ENCODE results near the gene FYN. TPM values are rescaled to one million over a fixed set of nuclear protein-coding genes. Genes with fewer than 3 reads are reported as not detected.

FYN gene
- total RNA-seq, 1 experiment from 2014 or later, result 37.8 TPM

GRCh38 chr6:111689419-111689818, 183.8 kb downstream of the FYN start:
- no peaks in the 10 kb centered on the region for H3K9me3 Mint-ChIP-seq (ENCODE audit: unreplicated experiment)
- no peaks in the 10 kb centered on the region for H3K4me1 Mint-ChIP-seq (ENCODE audit: insufficient read depth, unreplicated experiment)
- intact Hi-C loops (cut with micrococcal nuclease), result no loop called here
- ChIA-PET POLR2A (no interaction called here), CTCF (interaction anchor here (0.6 kb wide), 1 partner anchor 37 kb away, joined by 3 read pairs; no protein-coding TSS in a partner anchor)
- no peak for TF ChIP-seq CTCF (IDR thresholded peaks at IDR 0.05; ENCODE audit: unreplicated experiment)
- no peak overlapping the region for H3K27ac Mint-ChIP-seq (ENCODE audit: low read depth, unreplicated experiment)
- no peak overlapping the region for H3K4me3 Mint-ChIP-seq (ENCODE audit: unreplicated experiment)
- no peak for DNase-seq (ENCODE audit: unreplicated experiment)
- no TSS peak for BruUV-seq (replicated peaks)
- no peaks in the 10 kb centered on the region for H3K36me3 Mint-ChIP-seq (ENCODE audit: insufficient read depth, unreplicated experiment)
- no peaks in the 10 kb centered on the region for H3K27me3 Mint-ChIP-seq (ENCODE audit: insufficient read depth, unreplicated experiment)

- Mint-ChIP-seq H3K36me3 (ENCODE audit: insufficient read depth, unreplicated experiment) (no peaks in the 10 kb centered on the region), H3K27ac (ENCODE audit: low read depth, unreplicated experiment) (no peak overlapping the region), H3K4me3 (ENCODE audit: unreplicated experiment) (no peak overlapping the region), H3K27me3 (ENCODE audit: insufficient read depth, unreplicated experiment) (no peaks in the 10 kb centered on the region), H3K4me1 (ENCODE audit: insufficient read depth, unreplicated experiment) (no peaks in the 10 kb centered on the region), H3K9me3 (ENCODE audit: unreplicated experiment) (no peaks in the 10 kb centered on the region)
- ChIA-PET CTCF (interaction anchor here (0.6 to 1.3 kb wide), 3 partner anchors 354 to 677 kb away, joined by 3 to 6 read pairs (median 3); a partner anchor contains a TSS), POLR2A (interaction anchor here (0.9 kb wide), 1 partner anchor 8 kb away, joined by 4 read pairs; no protein-coding TSS in a partner anchor)
- TF ChIP-seq CTCF (IDR thresholded peaks at IDR 0.05; ENCODE audit: unreplicated experiment), result no peak
- intact Hi-C loops (cut with micrococcal nuclease), result no loop called here
- no peak for DNase-seq (ENCODE audit: unreplicated experiment)
- BruUV-seq (replicated peaks), result no TSS peak
These were observed 184.9 kb downstream of the FYN start for GRCh38 chr6:111688331-111688730.

GRCh38 chr6:111687652-111688051, 185.6 kb downstream of the FYN start:
- no peaks in the 10 kb centered on the region for H3K9me3 Mint-ChIP-seq (ENCODE audit: unreplicated experiment)
- POLR2A ChIA-PET, result interaction anchor here (0.5 to 0.9 kb wide), 3 partner anchors 9 to 429 kb away, joined by 3 to 4 read pairs (median 3); a partner anchor contains a TSS

GRCh38 chr6:111686932-111687266, 186.4 kb downstream of the FYN start:
- DNase-seq (ENCODE audit: unreplicated experiment), result no peak
- CTCF ChIA-PET, result interaction anchor here (1.3 kb wide), 1 partner anchor 356 kb away, joined by 6 read pairs; no protein-coding TSS in a partner anchor
- no peak overlapping the region for H3K27ac Mint-ChIP-seq (ENCODE audit: low read depth, unreplicated experiment)
- H3K9me3 Mint-ChIP-seq (ENCODE audit: unreplicated experiment), result no peaks in the 10 kb centered on the region
- no TSS peak for BruUV-seq (replicated peaks)
- no peaks in the 10 kb centered on the region for H3K4me1 Mint-ChIP-seq (ENCODE audit: insufficient read depth, unreplicated experiment)
- no peaks in the 10 kb centered on the region for H3K36me3 Mint-ChIP-seq (ENCODE audit: insufficient read depth, unreplicated experiment)
- no peak for TF ChIP-seq CTCF (IDR thresholded peaks at IDR 0.05; ENCODE audit: unreplicated experiment)
- POLR2A ChIA-PET, result no interaction called here
- H3K27me3 Mint-ChIP-seq (ENCODE audit: insufficient read depth, unreplicated experiment), result no peaks in the 10 kb centered on the region
- intact Hi-C loops (cut with micrococcal nuclease), result no loop called here
- H3K4me3 Mint-ChIP-seq (ENCODE audit: unreplicated experiment), result no peak overlapping the region

More at GRCh38 chr6:111687652-111688051, 185.6 kb downstream of the FYN start:
- H3K4me1 Mint-ChIP-seq (ENCODE audit: insufficient read depth, unreplicated experiment), result no peaks in the 10 kb centered on the region
- no peaks in the 10 kb centered on the region for H3K27me3 Mint-ChIP-seq (ENCODE audit: insufficient read depth, unreplicated experiment)
- no peak overlapping the region for H3K4me3 Mint-ChIP-seq (ENCODE audit: unreplicated experiment)
- intact Hi-C loops (cut with micrococcal nuclease), result no loop called here
- no TSS peak for BruUV-seq (replicated peaks)
- CTCF ChIA-PET, result interaction anchor here (0.6 to 1.3 kb wide), 3 partner anchors 355 to 676 kb away, joined by 3 to 6 read pairs (median 3); a partner anchor contains a TSS
- H3K27ac Mint-ChIP-seq (ENCODE audit: low read depth, unreplicated experiment), result no peak overlapping the region
- H3K36me3 Mint-ChIP-seq (ENCODE audit: insufficient read depth, unreplicated experiment), result no peaks in the 10 kb centered on the region
- DNase-seq (ENCODE audit: unreplicated experiment), result peak; percentile 10
- TF ChIP-seq CTCF (IDR thresholded peaks at IDR 0.05; ENCODE audit: unreplicated experiment), result no peak
